Mesenchymal stem cell (in vitro differentiated cells and primary cell): ENCODE data around the gene CDC16.
A peak's percentile ranks its signal among the peaks of the same experiment; 100 is the strongest.

Experiments used
- DNase-seq: peaks from one replicate; pipeline ENCODE4 v3.0.0-alpha.2; 2013
- H2AFZ ChIP-seq: one replicate; pipeline ENCODE4 v1.6.1; 2013; ENCODE audit warnings: low read depth, mild to moderate bottlenecking, control low read depth, inconsistent platforms, low read length, moderate library complexity
- H2AK5ac ChIP-seq: 2 replicates; pipeline ENCODE4 v1.6.1; 2013; ENCODE audit warnings: low read length, moderate library complexity, mild to moderate bottlenecking, inconsistent platforms; ENCODE audit not compliant: severe bottlenecking
- H2BK120ac ChIP-seq: one replicate; pipeline ENCODE4 v1.6.1; 2013; ENCODE audit warnings: low read depth, mild to moderate bottlenecking, inconsistent platforms, low read length, moderate library complexity
- H2BK12ac ChIP-seq, 2 experiments: one replicate each; pipeline ENCODE4 v1.6.1; 2013; ENCODE audit warnings: inconsistent platforms in 2 of 2, low read length in 2 of 2, mild to moderate bottlenecking in 2 of 2, moderate library complexity in 2 of 2, control low read depth in 1 of 2
- H2BK15ac ChIP-seq: one replicate; pipeline ENCODE4 v1.6.1; 2013; ENCODE audit warnings: mild to moderate bottlenecking, low read depth, inconsistent platforms; ENCODE audit not compliant: poor library complexity, severe bottlenecking
- H2BK5ac ChIP-seq: 2 replicates; pipeline ENCODE4 v1.6.1; 2013; ENCODE audit warnings: low read depth, mild to moderate bottlenecking, low read length, control low read depth, inconsistent platforms; ENCODE audit not compliant: poor library complexity, severe bottlenecking
- H3K14ac ChIP-seq, 2 experiments: one replicate each; pipeline ENCODE4 v1.6.1; 2013; ENCODE audit warnings: inconsistent platforms in 2 of 2, low read length in 2 of 2, control low read depth in 1 of 2, mild to moderate bottlenecking in 1 of 2, moderate library complexity in 1 of 2
- H3K18ac ChIP-seq, 2 experiments: one replicate each; pipeline ENCODE4 v1.6.1; 2013; ENCODE audit warnings: inconsistent platforms in 2 of 2, low read length in 2 of 2, control low read depth in 1 of 2, low read depth in 1 of 2, mild to moderate bottlenecking in 1 of 2
- H3K23ac ChIP-seq, 2 experiments: one replicate each; pipeline ENCODE4 v1.6.1; 2013; ENCODE audit warnings: inconsistent platforms in 2 of 2, low read length in 2 of 2, mild to moderate bottlenecking in 2 of 2, moderate library complexity in 2 of 2, control low read depth in 1 of 2
- H3K27ac ChIP-seq: 2 replicates; pipeline ENCODE4 v1.5.1; 2013; ENCODE audit warnings: mild to moderate bottlenecking, moderate library complexity, low read length, control low read depth, inconsistent platforms; ENCODE audit not compliant: poor library complexity, severe bottlenecking
- H3K27me3 ChIP-seq, 2 experiments: 2 replicates each; pipeline versions ENCODE4 v1.6.1 to v1.7.0; 2013; ENCODE audit warnings: low read length in 2 of 2, mild to moderate bottlenecking in 2 of 2, moderate library complexity in 2 of 2, control low read depth in 1 of 2, inconsistent platforms in 1 of 2; ENCODE audit not compliant: control insufficient read depth in 1 of 2, insufficient read depth in 1 of 2
- H3K36me3 ChIP-seq, 2 experiments: 2 replicates each; pipeline versions ENCODE4 v1.6.1 to v1.7.0; 2013; ENCODE audit warnings: low read length in 2 of 2, control low read depth in 1 of 2, inconsistent platforms in 1 of 2, low read depth in 1 of 2, mild to moderate bottlenecking in 1 of 2; ENCODE audit not compliant: insufficient read depth in 2 of 2, control insufficient read depth in 1 of 2
- H3K4ac ChIP-seq, 2 experiments: one replicate each; pipeline ENCODE4 v1.6.1; 2013; ENCODE audit warnings: inconsistent platforms in 2 of 2, low read length in 2 of 2, mild to moderate bottlenecking in 2 of 2, moderate library complexity in 2 of 2, control low read depth in 1 of 2, low read depth in 1 of 2
- H3K4me1 ChIP-seq: 2 replicates; pipeline ENCODE4 v1.6.1; 2013; ENCODE audit warnings: low read depth, low read length, control low read depth; ENCODE audit not compliant: control insufficient read depth, insufficient read depth
- H3K4me2 ChIP-seq: 2 replicates; pipeline ENCODE4 v1.6.1; 2013; ENCODE audit warnings: low read length, mild to moderate bottlenecking, inconsistent platforms; ENCODE audit not compliant: poor library complexity, severe bottlenecking
- H3K4me3 ChIP-seq, 2 experiments: 2 replicates each; pipeline versions ENCODE4 v1.5.1 to v1.7.0; 2013; ENCODE audit warnings: low read length in 2 of 2, mild to moderate bottlenecking in 2 of 2, control low read depth in 1 of 2, low read depth in 1 of 2; ENCODE audit not compliant: insufficient read depth in 1 of 2
- H3K79me1 ChIP-seq: replicated peaks from 2 replicates; pipeline ENCODE4 v1.6.1; 2013; ENCODE audit warnings: mild to moderate bottlenecking, control low read depth, low read length, inconsistent platforms; ENCODE audit not compliant: poor library complexity, severe bottlenecking
- H3K9ac ChIP-seq: 2 replicates; pipeline ENCODE4 v1.7.0; 2013; ENCODE audit warnings: mild to moderate bottlenecking, low read length, moderate library complexity
- H3K9me3 ChIP-seq: 2 replicates; pipeline ENCODE4 v1.7.0; 2013; ENCODE audit warnings: mild to moderate bottlenecking, low read length; ENCODE audit not compliant: control insufficient read depth
- H4K8ac ChIP-seq: one replicate; pipeline ENCODE4 v1.6.1; 2013; ENCODE audit warnings: inconsistent platforms, mild to moderate bottlenecking, low read length, moderate library complexity
- H4K91ac ChIP-seq: one replicate; pipeline ENCODE4 v1.6.1; 2013; ENCODE audit warnings: mild to moderate bottlenecking, low read length, inconsistent platforms
- WGBS: methylation state at CpG from one replicate; pipeline ENCODE4 v1.1.7; 2013; ENCODE audit warnings: mixed read lengths; 5-methylcytosine and 5-hydroxymethylcytosine counted together

CDC16 gene

DNA sequence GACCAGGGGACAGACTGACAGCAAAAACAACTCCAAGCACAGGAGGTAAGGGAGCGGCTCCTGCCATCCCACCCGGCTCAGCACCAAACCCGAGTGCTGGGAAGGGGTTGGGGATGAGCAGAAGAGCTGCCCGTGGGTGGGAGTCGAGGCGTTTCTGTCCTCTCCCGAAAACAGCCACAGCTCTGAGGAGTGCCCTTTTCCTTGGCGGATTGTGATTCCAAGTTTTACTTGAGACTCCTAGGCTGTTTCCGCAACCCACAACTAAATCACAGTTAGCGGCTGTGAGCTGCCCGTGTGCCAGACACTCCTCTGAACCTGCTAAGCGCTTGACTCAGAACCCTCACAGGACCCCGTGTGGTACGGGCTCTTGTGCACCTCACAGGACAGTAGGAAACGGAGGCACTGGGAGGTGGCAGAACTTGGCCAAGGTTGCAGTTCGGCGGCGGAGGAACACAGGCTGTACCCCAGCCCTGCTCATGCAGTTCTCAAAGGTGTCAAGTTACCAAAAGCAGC is 34.2 kb upstream of the CDC16 start:
- Histone ChIP-seq H3K14ac (no peak overlapping the region), H2AFZ (no peak overlapping the region), H2BK15ac (no peak overlapping the region), H3K4me1 (peaks cover 1% of the 10 kb centered on the region), H2AK5ac (no peak overlapping the region), H3K9me3 (no peaks in the 10 kb centered on the region), H4K91ac (no peak overlapping the region), H4K8ac (no peak overlapping the region), H3K4me2 (no peak overlapping the region), H2BK5ac (no peak overlapping the region), H3K27me3 (peaks cover 0 to 66% of the 10 kb centered on the region in 2 experiments), H3K4ac (no peak overlapping the region), H3K4me3 (peak overlapping the region in 1 of 2 experiments; percentile 72), H3K36me3 (no peaks in the 10 kb centered on the region), H3K18ac (no peak overlapping the region), H2BK12ac (no peak overlapping the region), H3K23ac (no peak overlapping the region), H3K9ac (peak overlapping the region; percentile 18), H3K27ac (no peak overlapping the region), H2BK120ac (no peak overlapping the region), H3K79me1 (no peaks in the 10 kb centered on the region)
- DNase-seq: no peak
- 87% methylated on average over 18 of the region's 18 CpGs for WGBS

DNA sequence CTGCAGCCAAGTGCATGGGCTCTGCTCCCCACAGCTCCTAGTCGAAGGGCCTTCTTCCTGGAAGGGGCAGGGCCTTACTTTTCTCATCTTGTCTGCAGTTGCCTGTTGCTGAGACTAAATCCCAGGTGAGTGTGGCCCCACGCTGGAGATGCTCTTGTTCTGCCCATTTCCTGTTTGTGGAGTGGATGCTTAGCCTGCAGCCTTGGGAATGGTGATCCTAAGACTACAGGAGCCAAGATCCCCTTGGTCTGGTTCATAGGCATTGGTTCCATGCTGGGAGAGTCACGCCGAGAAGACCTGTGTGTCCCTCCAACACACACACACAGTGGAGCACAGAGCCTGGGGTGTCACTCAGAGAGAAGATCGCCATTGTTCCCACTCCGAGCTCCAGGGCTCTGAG is 32.1 kb upstream of the CDC16 start:
- H3K4me3 ChIP-seq: no peak overlapping the region
- no peak overlapping the region for H4K8ac ChIP-seq
- WGBS: 84% methylated on average over 6 of the region's 6 CpGs
- no peak overlapping the region for H2BK5ac ChIP-seq
- H3K27me3 ChIP-seq: peaks cover 0 to 65% of the 10 kb centered on the region in 2 experiments
- H2AK5ac ChIP-seq: no peak overlapping the region
- H3K9ac ChIP-seq: no peak overlapping the region
- H3K36me3 ChIP-seq: no peaks in the 10 kb centered on the region
- no peak overlapping the region for H3K18ac ChIP-seq
- H3K27ac ChIP-seq: no peak overlapping the region
- no peak overlapping the region for H3K14ac ChIP-seq
- H3K4me2 ChIP-seq: no peak overlapping the region
- no peak overlapping the region for H2AFZ ChIP-seq
- no peak overlapping the region for H2BK12ac ChIP-seq
- H4K91ac ChIP-seq: no peak overlapping the region
- H3K9me3 ChIP-seq: peaks cover 14% of the 10 kb centered on the region
- H3K23ac ChIP-seq: no peak overlapping the region
- H3K4ac ChIP-seq: no peak overlapping the region
- DNase-seq: no peak
- H2BK15ac ChIP-seq: no peak overlapping the region
- no peak overlapping the region for H2BK120ac ChIP-seq
- no peaks in the 10 kb centered on the region for H3K79me1 ChIP-seq
- H3K4me1 ChIP-seq: peaks cover 1% of the 10 kb centered on the region

DNA sequence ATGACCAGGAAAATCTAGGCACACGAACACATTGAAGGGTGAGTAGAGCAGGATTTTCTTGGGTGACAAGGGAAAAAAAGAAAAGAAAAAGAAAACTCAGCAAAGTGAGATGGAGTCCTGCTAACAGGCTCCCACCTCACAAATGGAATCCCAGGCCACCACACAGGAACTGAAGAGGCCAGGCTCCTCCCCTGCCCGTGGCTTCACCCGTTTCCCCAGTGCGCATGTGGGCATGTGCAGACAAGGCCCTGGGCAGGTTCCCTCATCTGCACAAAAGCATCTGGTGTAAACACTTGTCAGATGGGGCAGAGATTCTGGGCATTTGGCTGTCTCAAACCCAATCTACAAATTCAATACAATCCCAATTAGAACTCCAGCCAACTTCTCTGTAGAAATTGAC is 31.2 kb upstream of the CDC16 start:
- Histone ChIP-seq H3K36me3 (no peaks in the 10 kb centered on the region), H3K27me3 (peaks cover 0 to 66% of the 10 kb centered on the region in 2 experiments), H2AFZ (no peak overlapping the region), H2BK5ac (no peak overlapping the region), H3K9ac (no peak overlapping the region), H2BK12ac (no peak overlapping the region), H2BK120ac (no peak overlapping the region), H2BK15ac (no peak overlapping the region), H3K4ac (no peak overlapping the region), H3K14ac (no peak overlapping the region), H3K4me2 (no peak overlapping the region), H3K23ac (no peak overlapping the region), H2AK5ac (no peak overlapping the region), H3K18ac (no peak overlapping the region), H4K91ac (no peak overlapping the region), H3K4me1 (peaks cover 1% of the 10 kb centered on the region), H3K4me3 (no peak overlapping the region), H3K79me1 (no peaks in the 10 kb centered on the region), H3K27ac (no peak overlapping the region), H3K9me3 (peaks cover 19% of the 10 kb centered on the region), H4K8ac (no peak overlapping the region)
- DNase-seq: no peak
- WGBS: 74% methylated on average over 4 of the region's 4 CpGs

DNA sequence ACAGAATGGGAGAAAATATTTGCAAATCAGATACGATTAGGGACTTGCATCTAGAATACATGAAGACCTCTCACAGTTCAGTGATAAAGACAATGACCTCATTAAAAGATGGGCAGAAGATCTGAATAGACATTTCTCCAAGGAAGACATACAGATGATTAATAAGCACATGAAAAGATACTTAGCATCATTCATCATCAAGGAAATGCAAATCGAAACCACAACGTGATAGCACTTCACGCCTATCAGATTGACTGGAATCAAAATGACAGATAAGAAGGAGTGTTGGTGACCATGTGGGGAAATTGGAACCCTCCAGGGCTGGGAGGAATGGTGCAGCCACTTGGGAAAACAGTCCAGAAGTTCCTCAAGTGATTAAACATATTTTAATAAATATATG is 29.8 kb upstream of the CDC16 start:
- WGBS: 82% methylated on average over 3 of the region's 4 CpGs
- Histone ChIP-seq H2BK12ac (no peak overlapping the region), H4K8ac (no peak overlapping the region), H2BK15ac (no peak overlapping the region), H3K4me1 (peaks cover 1% of the 10 kb centered on the region), H4K91ac (no peak overlapping the region), H3K18ac (no peak overlapping the region), H3K23ac (no peak overlapping the region), H2AFZ (no peak overlapping the region), H2AK5ac (no peak overlapping the region), H3K27ac (no peak overlapping the region), H3K4ac (no peak overlapping the region), H3K9ac (no peak overlapping the region), H3K4me3 (no peak overlapping the region), H3K4me2 (no peak overlapping the region), H3K27me3 (peaks cover 0 to 69% of the 10 kb centered on the region in 2 experiments), H2BK5ac (no peak overlapping the region), H3K36me3 (no peaks in the 10 kb centered on the region), H2BK120ac (no peak overlapping the region), H3K79me1 (no peaks in the 10 kb centered on the region), H3K14ac (no peak overlapping the region), H3K9me3 (peaks cover 19% of the 10 kb centered on the region)
- no peak for DNase-seq
